Measurements from ENCODE around the gene FCRLB.
"Not testable (repeated sequence)": the region's sequence is repeated elsewhere in the genome, so short reads cannot be mapped to it uniquely, and the experiment has no call there.

The FCRLB gene

GRCh38 chr1:161740921-161741320 is 19.6 kb downstream of the FCRLB start:
- no peak for DNase-seq (ENCODE audit: low read depth in 2 of 2)

- DNase-seq (ENCODE audit: low read depth in 2 of 2) = no peak
Observed at GRCh38 chr1:161743231-161743630, 21.9 kb downstream of the FCRLB start.

- no peak for DNase-seq (ENCODE audit: low read depth in 2 of 2)
Observed at GRCh38 chr1:161747801-161748200, 26.5 kb downstream of the FCRLB start.

GRCh38 chr1:161749509-161750407 is 28.4 kb downstream of the FCRLB start, which contains the start of gene DUSP12:
TSS of gene DUSP12 (plus strand) at chr1:161749786. CDS start at chr1:161749802, 16 bp downstream.
- DNase-seq (ENCODE audit: low read depth in 2 of 2) = peak; percentile 62 to 63

DNA sequence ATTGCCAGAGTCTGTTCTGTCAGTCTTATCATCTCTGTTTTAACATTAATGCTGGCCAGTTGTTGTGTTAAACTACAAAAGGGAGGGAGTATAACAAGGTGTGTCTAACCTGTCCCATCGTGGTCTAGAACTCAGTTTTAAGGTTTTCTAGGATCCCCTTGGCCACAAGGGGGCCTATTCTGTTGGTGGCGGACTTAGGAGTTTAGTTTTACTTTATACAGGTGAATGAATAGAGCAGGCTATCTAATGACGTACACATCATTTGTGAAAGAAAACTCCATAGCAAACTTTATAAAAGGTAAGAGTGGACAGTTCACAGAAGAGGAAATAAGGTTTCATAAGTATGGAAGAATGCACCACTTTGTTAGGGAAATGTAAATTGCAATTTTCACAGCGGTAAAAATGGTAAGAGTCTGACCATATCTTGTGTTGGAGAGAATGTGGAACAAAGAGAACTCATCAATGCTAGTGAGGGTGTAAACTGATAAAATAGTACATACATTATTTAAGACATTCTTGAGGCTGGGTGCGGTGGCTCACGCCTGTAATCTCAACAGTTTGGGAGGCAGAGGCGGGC is 42.3 kb downstream of the FCRLB start:
- no peak for DNase-seq (ENCODE audit: low read depth in 2 of 2)

DNA sequence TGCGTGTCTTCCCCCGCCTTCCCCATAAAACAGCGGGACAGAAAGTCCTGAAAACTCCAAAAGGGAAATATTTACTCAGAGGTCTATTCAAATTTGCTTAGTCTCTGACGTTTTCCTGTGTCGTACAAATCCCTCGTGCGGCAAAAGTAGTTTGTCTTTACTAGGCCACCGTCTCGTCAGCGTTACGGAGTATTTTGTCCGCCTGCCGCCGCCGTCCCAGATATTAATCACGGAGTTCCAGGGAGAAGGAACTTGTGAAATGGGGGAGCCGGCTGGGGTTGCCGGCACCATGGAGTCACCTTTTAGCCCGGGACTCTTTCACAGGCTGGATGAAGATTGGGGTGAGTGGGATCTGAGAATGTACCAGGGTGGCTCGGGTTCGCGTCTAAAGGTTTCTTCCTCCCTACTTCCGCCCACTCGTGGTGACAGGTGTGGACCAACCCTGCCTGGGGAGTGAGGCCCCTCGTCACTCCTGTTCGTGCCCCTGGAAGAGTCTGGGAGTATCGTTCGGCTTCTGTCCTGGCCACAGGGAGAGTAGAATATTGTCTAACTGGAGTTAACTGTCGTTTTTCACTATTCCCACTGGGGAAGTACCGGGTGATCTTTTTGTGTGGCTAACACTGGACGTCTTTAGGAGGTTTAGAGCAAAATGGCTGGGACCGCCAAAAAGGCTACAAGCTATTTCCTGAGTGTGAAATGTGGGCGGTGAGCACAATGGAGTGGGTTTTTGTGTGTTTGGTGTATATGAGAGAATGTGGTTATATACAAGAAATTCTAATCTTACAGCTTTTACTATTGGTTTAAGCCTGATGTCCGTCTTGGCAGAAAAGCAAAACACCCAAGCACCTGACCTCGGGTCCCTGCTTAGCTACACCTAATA is 45.0 kb downstream of the FCRLB start, which contains the start of gene ATF6:
ATF6 (plus strand) TSS at position 219 of the 880 bp plus-strand sequence; CDS start at position 260, 41 bp downstream.
- peak; percentile 57 to 60 for DNase-seq (ENCODE audit: low read depth in 2 of 2)

DNA sequence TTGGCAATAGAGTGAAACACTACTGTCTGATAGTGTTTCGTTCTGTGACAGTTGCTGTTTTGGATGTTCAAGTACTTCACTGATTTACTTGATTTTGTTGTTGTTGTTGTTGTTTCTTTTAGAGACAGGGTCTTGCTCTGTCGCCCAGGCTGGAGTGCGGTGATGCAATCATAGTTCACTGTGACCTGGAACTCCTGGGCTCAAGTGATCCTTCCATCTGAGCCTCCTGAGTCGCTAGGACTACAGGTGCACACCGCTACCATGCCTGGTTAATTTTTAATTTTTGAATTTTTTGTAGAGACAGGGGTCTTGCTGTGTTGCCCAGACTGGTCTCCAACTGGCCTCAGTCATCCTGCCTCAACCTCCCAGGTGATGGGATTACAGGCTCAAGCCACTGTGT is 47.1 kb downstream of the FCRLB start:
- DNase-seq (ENCODE audit: low read depth in 2 of 2) = no peak

DNA sequence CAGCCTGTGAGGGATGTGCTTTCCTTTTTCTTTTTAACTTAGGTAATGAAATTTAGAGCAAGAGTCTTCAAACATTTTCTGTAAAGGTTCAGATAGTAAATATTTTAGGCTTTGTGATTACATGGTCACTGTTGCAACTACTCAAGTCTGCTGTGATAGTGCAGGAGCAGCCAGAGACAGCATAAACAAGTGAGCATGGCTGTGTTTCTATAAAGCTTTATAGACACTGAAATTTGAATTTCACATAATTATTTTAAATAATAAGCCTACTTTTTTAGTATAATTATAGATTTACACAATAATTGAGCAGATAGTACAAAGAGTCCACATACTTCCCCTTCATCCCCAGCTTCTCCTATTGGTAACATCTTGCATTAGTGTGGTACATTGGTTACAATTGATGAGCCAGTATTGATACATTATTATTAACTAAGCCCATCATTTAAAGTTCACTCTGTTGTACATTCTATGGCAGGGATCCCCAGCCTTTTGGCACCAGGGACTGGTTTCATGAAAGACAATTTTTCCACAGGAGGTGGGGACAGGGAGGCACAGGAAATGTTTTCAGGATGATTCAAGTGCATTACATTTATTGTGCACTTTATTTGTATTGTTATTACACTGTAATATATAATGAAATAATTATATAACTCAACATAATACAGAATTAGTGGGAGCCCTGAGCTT is 47.8 kb downstream of the FCRLB start:
- no peak for DNase-seq (ENCODE audit: low read depth in 2 of 2)

DNA sequence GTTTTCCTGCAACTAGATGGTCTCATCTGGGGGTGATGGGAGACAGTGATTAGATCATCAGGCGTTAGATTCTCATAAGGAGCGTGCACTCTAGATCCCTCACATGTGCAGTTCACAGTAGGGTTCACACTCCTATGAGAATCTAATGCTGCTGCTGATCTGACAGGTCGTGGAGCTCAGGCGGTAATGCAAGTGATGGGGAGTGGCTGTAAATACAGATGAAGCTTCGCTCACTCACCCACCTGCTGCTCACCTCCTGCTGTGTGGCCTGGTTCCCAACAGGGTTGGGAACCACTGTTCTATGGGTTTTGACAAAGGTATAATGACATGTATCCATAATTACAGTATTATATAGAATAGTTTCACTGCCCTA is 48.3 kb downstream of the FCRLB start:
- DNase-seq (ENCODE audit: low read depth in 2 of 2) = not testable (repeated sequence)

GRCh38 chr1:161770250-161770649 is 48.9 kb downstream of the FCRLB start:
- DNase-seq (ENCODE audit: low read depth in 2 of 2) = no peak

- DNase-seq (ENCODE audit: low read depth in 2 of 2) = no peak
Observed at GRCh38 chr1:161771161-161771560, 49.8 kb downstream of the FCRLB start.

DNA sequence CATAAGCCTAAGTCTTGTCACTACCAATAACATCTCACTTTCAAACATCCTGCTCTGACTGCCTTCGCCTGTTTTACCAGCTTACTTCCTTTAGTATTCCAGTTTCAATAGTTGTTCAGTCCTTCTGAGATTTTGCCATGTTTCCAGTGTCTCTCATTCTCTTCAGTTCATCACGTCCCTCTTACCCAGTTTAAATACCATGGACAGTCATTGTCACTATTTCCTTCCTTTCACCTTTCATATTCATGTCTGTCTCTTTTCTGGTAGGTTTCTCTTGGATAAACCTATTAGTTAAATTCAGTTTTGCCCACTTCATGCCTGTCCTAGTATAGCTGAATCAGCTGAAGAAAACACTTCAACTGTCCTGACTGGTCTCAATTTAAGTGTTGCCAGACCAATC is 50.6 kb downstream of the FCRLB start:
- no peak for DNase-seq (ENCODE audit: low read depth in 2 of 2)

DNA sequence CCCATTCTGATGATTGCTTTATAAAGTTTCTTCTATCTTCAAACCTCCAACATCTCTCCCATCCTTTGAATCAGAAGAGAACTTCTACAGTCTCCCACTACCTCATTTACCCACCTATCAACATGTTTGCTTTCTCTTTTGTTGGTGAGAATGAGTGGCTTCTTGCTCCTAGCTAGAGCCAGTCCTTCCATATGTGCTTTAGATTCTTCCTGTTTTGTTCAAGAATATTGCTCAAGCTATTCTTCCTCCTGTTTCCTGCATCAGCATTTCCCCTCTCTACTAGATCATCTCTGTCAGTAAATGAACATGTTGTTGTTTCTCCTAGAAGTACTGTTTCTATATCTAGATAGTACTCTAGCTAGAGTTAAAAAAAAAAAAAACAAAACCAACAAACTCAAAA is 51.1 kb downstream of the FCRLB start:
- no peak for DNase-seq (ENCODE audit: low read depth in 2 of 2)

GRCh38 chr1:161773791-161774190 is 52.4 kb downstream of the FCRLB start:
- no peak for DNase-seq (ENCODE audit: low read depth in 2 of 2)

DNA sequence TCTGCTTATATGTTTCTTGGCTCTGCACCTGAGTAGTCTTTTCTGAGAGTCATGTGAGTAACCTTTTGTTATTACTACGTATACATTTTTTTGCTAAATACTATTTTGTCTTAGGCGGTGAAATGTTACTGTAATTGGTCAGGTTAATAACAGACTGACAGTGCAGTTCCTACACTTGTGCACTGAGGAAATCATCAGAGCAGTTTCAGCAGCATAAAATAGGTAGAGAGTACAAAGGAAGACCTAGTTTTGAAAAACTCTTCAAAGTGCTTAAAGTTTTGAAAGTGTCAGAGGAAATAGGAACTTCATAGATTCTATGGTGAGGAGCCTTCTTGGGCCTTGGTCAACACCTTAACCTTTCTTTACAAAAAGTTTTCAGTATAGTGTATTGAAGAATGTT is 55.9 kb downstream of the FCRLB start:
- DNase-seq (ENCODE audit: low read depth in 2 of 2) = no peak
